Measurements from ENCODE around the gene FFAR4. TPM values are rescaled to one million over a fixed set of nuclear protein-coding genes. Genes with fewer than 3 reads are reported as not detected.

Gene FFAR4
- polyA plus RNA-seq, 3 donors = 0.97 to 1.2 (median 1.1) TPM

- Histone ChIP-seq H3K27ac (ENCODE audit: low read depth in 1 of 2, low read length in 2 of 2) (no peak within 1 kb of the TSS), H3K4me2 (replicated peaks; ENCODE audit: extremely low read depth, low read length, poor library complexity, severe bottlenecking) (no peak within 1 kb of the TSS), H2AFZ (ENCODE audit: insufficient read depth, low read depth, low read length, poor library complexity, severe bottlenecking) (no peak within 1 kb of the TSS), H3K4me1 (ENCODE audit: control insufficient read depth in 1 of 2, insufficient read depth in 2 of 2, low read length in 2 of 2) (peaks cover 31 to 43% of the 10 kb centered on the region in 2 donors), H3K79me2 (ENCODE audit: insufficient read depth, low read length) (no peaks in the 10 kb centered on the region), H3K9ac (ENCODE audit: insufficient read depth, low read length, poor library complexity, severe bottlenecking) (no peak within 1 kb of the TSS), H3K9me3 (replicated peaks in 1 of 2; ENCODE audit: control insufficient read depth in 1 of 2, insufficient read depth in 1 of 2, low read length in 2 of 2) (no peaks in the 10 kb centered on the region), H3K27me3 (ENCODE audit: control insufficient read depth in 2 of 2, insufficient read depth in 2 of 2, low read length in 2 of 2) (no peaks in the 10 kb centered on the region), H3K4me3 (replicated peaks in 1 of 3; ENCODE audit: low read depth in 2 of 3, low read length in 3 of 3) (no peak within 1 kb of the TSS), H4K20me1 (ENCODE audit: insufficient read depth, low read length) (no peaks in the 10 kb centered on the region), H3K36me3 (replicated peaks in 1 of 2; ENCODE audit: control insufficient read depth in 1 of 2, insufficient read depth in 2 of 2, low read length in 2 of 2) (no peaks in the 10 kb centered on the region)
- peaks cover 44% of the 10 kb centered on the region for H3K4me1 Mint-ChIP-seq
- no peaks in the 10 kb centered on the region for H3K36me3 Mint-ChIP-seq
- H3K27ac Mint-ChIP-seq = no peak within 1 kb of the TSS
- intact Hi-C loops (cut with micrococcal nuclease) = no loop called here
- no peak for DNase-seq
- no peak within 1 kb of the TSS for H3K4me3 Mint-ChIP-seq
- 96% methylated on average over 3 of the region's 6 CpGs for WGBS (ENCODE audit: insufficient coverage)
- TF ChIP-seq CTCF (IDR thresholded peaks at IDR 0.05) = no peak
- peaks cover 1 to 2% (median 1%) of the 10 kb centered on the region in 3 donors for H3K27me3 Mint-ChIP-seq (ENCODE audit: low read depth in 3 of 3)
- peaks cover 0 to 3% (median 0%) of the 10 kb centered on the region in 7 donors for H3K9me3 Mint-ChIP-seq
These were observed 45.8 kb downstream of the FFAR4 start, which contains the start of gene PDE6C for GRCh38 chr10:93612311-93612710. TSS of gene PDE6C (plus strand) at chr10:93612537. CDS start at chr10:93612726, 189 bp downstream.

DNA sequence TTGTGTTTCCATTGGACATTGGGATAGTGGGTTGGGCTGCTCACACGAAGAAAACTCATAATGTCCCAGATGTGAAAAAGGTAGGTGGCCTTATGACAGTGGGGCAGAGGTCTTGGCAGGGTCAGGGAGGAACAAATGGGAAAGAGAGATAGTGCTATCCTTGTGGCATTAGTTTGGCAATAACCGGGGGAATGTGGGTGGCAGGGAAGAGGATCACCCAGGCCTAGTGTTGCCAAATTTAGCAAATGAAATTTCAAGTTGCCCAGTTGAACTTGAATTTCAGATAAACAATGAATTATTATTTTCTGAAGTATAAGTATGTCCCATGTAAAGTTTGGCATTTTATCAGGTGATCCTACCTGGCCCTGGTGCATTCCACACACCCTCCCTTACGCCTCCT, 46.7 kb downstream of the FFAR4 start:
- Mint-ChIP-seq H3K36me3 (no peaks in the 10 kb centered on the region), H3K27ac (no peak overlapping the region), H3K4me1 (peaks cover 52% of the 10 kb centered on the region), H3K4me3 (no peak overlapping the region), H3K27me3 (ENCODE audit: low read depth in 3 of 3) (peaks cover 1 to 2% (median 1%) of the 10 kb centered on the region in 3 donors), H3K9me3 (no peaks in the 10 kb centered on the region)
- Histone ChIP-seq H3K9ac (ENCODE audit: insufficient read depth, low read length, poor library complexity, severe bottlenecking) (no peak overlapping the region), H3K36me3 (replicated peaks in 1 of 2; ENCODE audit: control insufficient read depth in 1 of 2, insufficient read depth in 2 of 2, low read length in 2 of 2) (no peaks in the 10 kb centered on the region), H3K9me3 (replicated peaks in 1 of 2; ENCODE audit: control insufficient read depth in 1 of 2, insufficient read depth in 1 of 2, low read length in 2 of 2) (no peaks in the 10 kb centered on the region), H3K4me1 (ENCODE audit: control insufficient read depth in 1 of 2, insufficient read depth in 2 of 2, low read length in 2 of 2) (peaks cover 38 to 51% of the 10 kb centered on the region in 2 donors), H2AFZ (ENCODE audit: insufficient read depth, low read depth, low read length, poor library complexity, severe bottlenecking) (no peak overlapping the region), H3K4me2 (replicated peaks; ENCODE audit: extremely low read depth, low read length, poor library complexity, severe bottlenecking) (no peak overlapping the region), H3K79me2 (ENCODE audit: insufficient read depth, low read length) (no peaks in the 10 kb centered on the region), H4K20me1 (ENCODE audit: insufficient read depth, low read length) (no peaks in the 10 kb centered on the region), H3K27ac (ENCODE audit: low read depth in 1 of 2, low read length in 2 of 2) (no peak overlapping the region), H3K27me3 (ENCODE audit: control insufficient read depth in 2 of 2, insufficient read depth in 2 of 2, low read length in 2 of 2) (no peaks in the 10 kb centered on the region), H3K4me3 (replicated peaks in 1 of 3; ENCODE audit: low read depth in 2 of 3, low read length in 3 of 3) (no peak overlapping the region)
- no peak for TF ChIP-seq CTCF (IDR thresholded peaks at IDR 0.05)
- intact Hi-C loops (cut with micrococcal nuclease) = no loop called here
- WGBS (ENCODE audit: insufficient coverage) = 93% methylated on average over 2 of the region's 3 CpGs
- DNase-seq = no peak

Data from CD14-positive monocyte (primary cell).